Tibial artery (tissue), 4 donors: ENCODE data around the gene EEF1AKMT1.
"Not testable (repeated sequence)": the region's sequence is repeated elsewhere in the genome, so short reads cannot be mapped to it uniquely, and the experiment has no call there.

ENCODE experiments used
- DNase-seq, 2 donors: peaks; one replicate each; pipeline ENCODE4 v3.0.0-alpha.2; 2019
- H3K27ac ChIP-seq, 2 donors: fragments of 200-600 bp; sonication (generic) in 1 of 2; 1 replicate in 1 of 2; 2 replicates in 1 of 2; pipeline ENCODE4 v1.5.1; 2018 to 2019; ENCODE audit warnings: mild to moderate bottlenecking in 1 of 2
- H3K27me3 ChIP-seq, 2 donors: fragments of 200-600 bp; sonication (generic) in 1 of 2; one replicate each; pipeline versions ENCODE4 v1.5.1 to v1.6.0; 2016 to 2019
- H3K36me3 ChIP-seq, 3 donors: fragments of 200-600 bp; sonication (generic) in 2 of 3; one replicate each; pipeline ENCODE4 v1.5.1; 2016 to 2019; ENCODE audit warnings: mild to moderate bottlenecking in 2 of 3
- H3K4me1 ChIP-seq, 4 donors: fragments of 200-600 bp; sonication (generic) in 2 of 4; 1 replicate in 3 of 4; 2 replicates in 1 of 4; pipeline ENCODE4 v1.5.1; 2016 to 2019
- H3K4me3 ChIP-seq, 2 donors: fragments of 200-600 bp; sonication (generic) in 1 of 2; 1 replicate in 1 of 2; 2 replicates in 1 of 2; pipeline ENCODE4 v1.5.1; 2018 to 2019; ENCODE audit warnings: mild to moderate bottlenecking in 2 of 2
- H3K9me3 ChIP-seq, 3 donors: fragments of 200-600 bp; sonication (generic) in 1 of 3; one replicate each; pipeline ENCODE4 v1.5.1; 2016 to 2019
- intact Hi-C: fragments of 100-400 bp; cut with DNase I; formaldehyde crosslinking; loops from one replicate; pipeline ENCODE4 v1.15.0; 2023; ENCODE audit warnings: low total_unique reads
- TF ChIP-seq, protein P1 (sequence below), 2 experiments: fragments of 200-600 bp in 1 of 2; fragments of 450-650 bp in 1 of 2; IDR thresholded peaks; one replicate each; pipeline ENCODE4 v1.5.1; 2017 to 2019; ENCODE audit warnings: antibody characterized with exemption in 2 of 2, mild to moderate bottlenecking in 1 of 2, moderate library complexity in 1 of 2

EEF1AKMT1 gene

DNA sequence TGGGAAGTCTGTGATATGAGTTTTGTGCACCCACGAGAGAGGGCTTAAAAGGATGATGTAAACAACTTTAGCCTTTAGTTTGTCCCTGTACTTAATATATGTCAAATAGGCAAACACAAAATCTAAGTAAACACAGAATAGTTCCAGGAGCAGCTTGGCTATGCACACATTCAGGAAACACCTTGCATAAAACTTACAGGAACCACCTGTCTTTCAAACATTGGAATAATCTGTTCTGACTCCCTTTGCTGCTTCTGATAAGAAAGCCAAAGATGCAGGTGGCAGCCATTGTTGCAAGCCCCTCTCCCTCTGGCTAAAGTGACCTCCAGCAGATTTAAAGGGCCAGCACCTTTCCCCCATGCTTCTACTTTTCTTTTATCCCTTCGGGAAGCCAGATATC lies 4.7 kb downstream of the EEF1AKMT1 start:
- TF ChIP-seq, protein P1, sequence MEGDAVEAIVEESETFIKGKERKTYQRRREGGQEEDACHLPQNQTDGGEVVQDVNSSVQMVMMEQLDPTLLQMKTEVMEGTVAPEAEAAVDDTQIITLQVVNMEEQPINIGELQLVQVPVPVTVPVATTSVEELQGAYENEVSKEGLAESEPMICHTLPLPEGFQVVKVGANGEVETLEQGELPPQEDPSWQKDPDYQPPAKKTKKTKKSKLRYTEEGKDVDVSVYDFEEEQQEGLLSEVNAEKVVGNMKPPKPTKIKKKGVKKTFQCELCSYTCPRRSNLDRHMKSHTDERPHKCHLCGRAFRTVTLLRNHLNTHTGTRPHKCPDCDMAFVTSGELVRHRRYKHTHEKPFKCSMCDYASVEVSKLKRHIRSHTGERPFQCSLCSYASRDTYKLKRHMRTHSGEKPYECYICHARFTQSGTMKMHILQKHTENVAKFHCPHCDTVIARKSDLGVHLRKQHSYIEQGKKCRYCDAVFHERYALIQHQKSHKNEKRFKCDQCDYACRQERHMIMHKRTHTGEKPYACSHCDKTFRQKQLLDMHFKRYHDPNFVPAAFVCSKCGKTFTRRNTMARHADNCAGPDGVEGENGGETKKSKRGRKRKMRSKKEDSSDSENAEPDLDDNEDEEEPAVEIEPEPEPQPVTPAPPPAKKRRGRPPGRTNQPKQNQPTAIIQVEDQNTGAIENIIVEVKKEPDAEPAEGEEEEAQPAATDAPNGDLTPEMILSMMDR (IDR thresholded peaks at IDR 0.05), result no peak
- no peak overlapping the region for H3K27ac ChIP-seq
- H3K9me3 ChIP-seq, result peaks cover 0 to 15% (median 5%) of the 10 kb centered on the region in 3 donors
- peaks cover 0 to 11% (median 9%) of the 10 kb centered on the region in 4 donors for H3K4me1 ChIP-seq
- no peaks in the 10 kb centered on the region for H3K27me3 ChIP-seq
- DNase-seq, result no peak
- H3K4me3 ChIP-seq, result no peak overlapping the region
- intact Hi-C loops, result no loop called here
- peaks cover 4 to 8% (median 6%) of the 10 kb centered on the region in 3 donors for H3K36me3 ChIP-seq

- Histone ChIP-seq H3K9me3 (peaks cover 0 to 15% (median 5%) of the 10 kb centered on the region in 3 donors), H3K4me3 (no peak overlapping the region), H3K36me3 (peaks cover 4 to 8% (median 6%) of the 10 kb centered on the region in 3 donors), H3K27ac (no peak overlapping the region), H3K27me3 (no peaks in the 10 kb centered on the region), H3K4me1 (peaks cover 0 to 5% (median 2%) of the 10 kb centered on the region in 4 donors)
- DNase-seq, result no peak
- intact Hi-C loops, result no loop called here
- TF ChIP-seq, protein P1 (IDR thresholded peaks at IDR 0.05), result no peak
Measured at GRCh38 chr13:20767309-20767943, 6.3 kb downstream of the EEF1AKMT1 start.

DNA sequence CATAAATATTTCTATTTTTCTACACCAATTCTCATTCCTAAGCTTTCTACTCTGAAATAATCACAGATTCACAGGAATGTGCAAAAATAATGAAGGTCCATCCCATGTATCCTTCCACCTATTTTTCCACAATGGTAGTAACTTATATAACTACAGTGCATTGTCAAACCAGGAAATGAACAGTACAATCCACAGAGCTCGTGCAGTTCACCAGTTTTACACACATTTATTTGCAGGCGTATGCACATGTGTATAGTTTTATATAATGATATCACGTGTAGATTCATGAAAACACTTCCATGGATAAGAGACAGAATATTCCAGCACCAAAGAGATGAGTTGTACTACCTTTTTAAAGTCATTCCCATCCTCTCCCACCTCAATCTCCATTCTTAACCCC lies 12.9 kb downstream of the EEF1AKMT1 start:
- peaks cover 0 to 9% (median 5%) of the 10 kb centered on the region in 3 donors for H3K9me3 ChIP-seq
- TF ChIP-seq, protein P1 (IDR thresholded peaks at IDR 0.05), result no peak
- H3K27ac ChIP-seq, result no peak overlapping the region
- H3K36me3 ChIP-seq, result peaks cover 7 to 16% (median 11%) of the 10 kb centered on the region in 3 donors
- no peaks in the 10 kb centered on the region for H3K27me3 ChIP-seq
- intact Hi-C loops, result no loop called here
- no peak overlapping the region for H3K4me3 ChIP-seq
- DNase-seq, result no peak
- no peaks in the 10 kb centered on the region for H3K4me1 ChIP-seq

GRCh38 chr13:20754009-20754408 lies 19.8 kb downstream of the EEF1AKMT1 start:
- no peak for DNase-seq
- Histone ChIP-seq H3K27ac (no peak overlapping the region), H3K9me3 (peaks cover 12 to 31% (median 12%) of the 10 kb centered on the region in 3 donors), H3K36me3 (peaks cover 15 to 33% (median 27%) of the 10 kb centered on the region in 3 donors), H3K4me3 (no peak overlapping the region), H3K4me1 (no peaks in the 10 kb centered on the region), H3K27me3 (no peaks in the 10 kb centered on the region)
- intact Hi-C loops, result no loop called here
- TF ChIP-seq, protein P1 (IDR thresholded peaks at IDR 0.05), result no peak

DNA sequence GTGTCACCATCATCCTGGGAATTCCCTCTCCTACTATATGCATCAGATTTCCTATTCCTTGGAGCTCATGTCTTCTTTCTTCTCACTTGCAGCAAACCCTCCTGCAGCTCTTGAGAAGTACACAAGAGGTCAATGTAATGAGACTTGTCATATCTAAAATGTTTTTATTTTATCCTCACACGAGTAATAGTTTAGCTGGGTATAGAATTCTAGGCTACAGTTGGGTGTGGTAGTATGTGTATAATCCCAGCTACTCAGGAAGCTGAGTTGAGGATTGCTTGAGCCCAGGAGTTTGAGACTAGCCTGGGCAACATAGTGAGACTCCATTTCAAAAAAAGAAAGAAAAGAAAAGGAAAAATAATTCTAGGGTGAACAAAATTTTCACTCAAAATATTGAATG lies 24.4 kb downstream of the EEF1AKMT1 start:
- TF ChIP-seq, protein P1 (IDR thresholded peaks at IDR 0.05), result no peak
- H3K4me3 ChIP-seq, result no peak overlapping the region
- no peak for DNase-seq
- H3K36me3 ChIP-seq, result peaks cover 0 to 16% (median 9%) of the 10 kb centered on the region in 3 donors
- no peaks in the 10 kb centered on the region for H3K27me3 ChIP-seq
- intact Hi-C loops, result no loop called here
- H3K27ac ChIP-seq, result no peak overlapping the region
- peaks cover 12 to 26% (median 12%) of the 10 kb centered on the region in 3 donors for H3K9me3 ChIP-seq
- no peaks in the 10 kb centered on the region for H3K4me1 ChIP-seq

DNA sequence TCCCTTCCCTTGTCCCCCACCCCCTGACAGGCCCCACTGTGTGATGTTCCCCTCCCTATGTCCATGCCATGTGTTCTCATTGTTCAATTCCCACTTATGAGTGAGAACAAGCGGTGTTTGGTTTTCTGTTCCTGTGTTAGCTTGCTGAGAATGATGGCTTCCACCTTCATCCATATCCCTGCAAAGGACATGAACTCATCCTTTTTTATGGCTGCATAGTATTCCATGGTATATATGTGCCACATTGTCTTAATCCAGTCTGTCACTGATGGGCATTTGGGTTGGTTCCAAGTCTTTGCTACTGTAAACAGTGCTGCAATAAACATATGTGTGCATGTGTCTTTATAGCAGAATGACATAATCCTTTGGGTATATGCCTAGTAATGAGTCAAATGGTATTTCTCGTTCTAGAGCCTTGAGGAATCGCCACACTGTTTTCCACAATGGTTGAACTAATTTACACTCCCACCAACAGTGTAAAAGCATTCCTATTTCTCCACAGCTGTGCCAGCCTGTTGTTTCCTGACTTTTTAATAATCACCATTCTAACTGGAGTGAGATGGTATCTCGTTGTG lies 29.8 kb downstream of the EEF1AKMT1 start:
- H3K36me3 ChIP-seq, result peaks cover 7 to 25% (median 14%) of the 10 kb centered on the region in 3 donors
- H3K4me3 ChIP-seq, H3K27ac ChIP-seq, H3K4me1 ChIP-seq, intact Hi-C loops, DNase-seq, H3K27me3 ChIP-seq: not testable (repeated sequence)
- peaks cover 0 to 16% (median 12%) of the 10 kb centered on the region in 3 donors for H3K9me3 ChIP-seq
